HG03108 (cell line): ENCODE measurements around the gene PTPRJ.

Experiments used
- ATAC-seq: cut with Tn5 transposase; IDR thresholded peaks from one replicate; pipeline ENCODE4 v1.9.1; 2021; ENCODE audit warnings: moderate library complexity; ENCODE audit not compliant: unreplicated experiment

PTPRJ gene

GRCh38 chr11:48141475-48142122 lies 161.2 kb downstream of the PTPRJ start:
- no peak for ATAC-seq

- no peak for ATAC-seq
Observed at GRCh38 chr11:48142889-48143288, 162.5 kb downstream of the PTPRJ start.

GRCh38 chr11:48148749-48149148 lies 168.4 kb downstream of the PTPRJ start:
- ATAC-seq: no peak

- no peak for ATAC-seq
Observed at GRCh38 chr11:48150213-48150612, 169.9 kb downstream of the PTPRJ start.

- ATAC-seq: no peak
Observed at GRCh38 chr11:48154151-48154550, 173.8 kb downstream of the PTPRJ start.

GRCh38 chr11:48161951-48162884 lies 181.9 kb downstream of the PTPRJ start:
- no peak for ATAC-seq

- no peak for ATAC-seq
Observed at GRCh38 chr11:48162885-48163268, 182.5 kb downstream of the PTPRJ start.

GRCh38 chr11:48163360-48164100 lies 183.2 kb downstream of the PTPRJ start:
- ATAC-seq: no peak

GRCh38 chr11:48164836-48165235 lies 184.5 kb downstream of the PTPRJ start:
- ATAC-seq: no peak

- no peak for ATAC-seq
Observed at GRCh38 chr11:48165426-48165825, 185.1 kb downstream of the PTPRJ start.

- no peak for ATAC-seq
Observed at GRCh38 chr11:48167380-48167779, 187.0 kb downstream of the PTPRJ start.

GRCh38 chr11:48168815-48169214 lies 188.5 kb downstream of the PTPRJ start:
- no peak for ATAC-seq

- no peak for ATAC-seq
Observed at GRCh38 chr11:48169259-48169658, 188.9 kb downstream of the PTPRJ start.

GRCh38 chr11:48169717-48170116 lies 189.4 kb downstream of the PTPRJ start:
- ATAC-seq: no peak

- no peak for ATAC-seq
Observed at GRCh38 chr11:48170241-48171233, 190.2 kb downstream of the PTPRJ start.

GRCh38 chr11:48172818-48173609 lies 192.7 kb downstream of the PTPRJ start:
- no peak for ATAC-seq

- no peak for ATAC-seq
Observed at GRCh38 chr11:48177661-48178060, 197.3 kb downstream of the PTPRJ start.

- no peak for ATAC-seq
Observed at GRCh38 chr11:48180627-48181026, 200.3 kb downstream of the PTPRJ start.

- no peak for ATAC-seq
Observed at GRCh38 chr11:48182860-48183526, 202.6 kb downstream of the PTPRJ start.
